K562 (cell line): Measurements from ENCODE around the gene CPT1B. TPM values are rescaled to one million over a fixed set of nuclear protein-coding genes. Genes with fewer than 3 reads are reported as not detected.

Experiments used
- ATAC-seq: fragments of 200-7000 bp; cut with Tn5 transposase; 3 replicates; pipeline ENCODE4 v1.9.1; 2020; ENCODE audit warnings: moderate library complexity
- BruUV-seq: library from RNA; stranded (reverse); fragments of 400-500 nt; replicated peaks from 2 replicates; lab custom pipeline; 2021; lab: Mats Ljungman, UMichigan
- CTCF ChIA-PET: fragments of 300-600 bp; formaldehyde crosslinking; extraction: SDS; loops from one replicate; lab custom pipeline; 2021; ENCODE audit warnings: low intra/inter-chr PET ratio; lab: Yijun Ruan, JAX
- POLR2A ChIA-PET: fragments of 300-600, 350-650 bp; sonication (Branson Sonifier 250); formaldehyde crosslinking; extraction: SDS; loops from one replicate; lab custom pipeline; 2021; ENCODE audit warnings: antibody characterized with exemption, inconsistent platforms; lab: Yijun Ruan, JAX
- DNase-seq, 4 experiments: peaks; one replicate each; pipeline versions ENCODE4 v3.0.0 to v3.0.0-alpha.2; 2011 to 2018; ENCODE audit warnings: low spot score in 3 of 4, mixed read lengths in 3 of 4; ENCODE audit errors: extremely low read depth in 1 of 4
- FAIRE-seq: peaks from 2 replicates; lab custom pipeline; 2011; peaks lifted over from hg19 to GRCh38; lab: Jason Lieb, UNC
- H2AFZ ChIP-seq: 2 replicates; pipeline ENCODE4 v1.6.0; 2011; ENCODE audit warnings: low read depth, low read length, control low read depth, inconsistent platforms
- H3K27ac ChIP-seq: fragments of 200-600 bp; 3 replicates; pipeline ENCODE4 v1.8.0; 2011; ENCODE audit warnings: low read depth, mild to moderate bottlenecking, control low read depth, inconsistent platforms, low read length, moderate library complexity, mixed read lengths; ENCODE audit errors: extremely low read depth
- H3K27me3 ChIP-seq, 2 experiments: fragments of 300-600 bp in 1 of 2; 2 replicates in 1 of 2; 3 replicates in 1 of 2; pipeline versions ENCODE4 v1.6.0 to v1.8.0; 2011; ENCODE audit warnings: inconsistent platforms in 2 of 2, low read length in 2 of 2, mild to moderate bottlenecking in 1 of 2, mixed read lengths in 1 of 2, moderate library complexity in 1 of 2; ENCODE audit not compliant: control insufficient read depth in 2 of 2, insufficient read depth in 2 of 2
- H3K36me3 ChIP-seq: fragments of 300-600 bp; 3 replicates; pipeline ENCODE4 v1.8.0; 2011; ENCODE audit warnings: mild to moderate bottlenecking, low read length, inconsistent platforms; ENCODE audit not compliant: control insufficient read depth, insufficient read depth
- H3K4me1 ChIP-seq, 2 experiments: fragments of 200-600 bp in 1 of 2; replicated peaks in 1 of 2; 2 replicates in 1 of 2; 3 replicates in 1 of 2; pipeline versions ENCODE4 v1.5.1 to v1.8.0; 2011; ENCODE audit warnings: inconsistent platforms in 2 of 2, low read length in 2 of 2, mild to moderate bottlenecking in 1 of 2, mixed read lengths in 1 of 2, moderate library complexity in 1 of 2; ENCODE audit not compliant: control insufficient read depth in 2 of 2, insufficient read depth in 2 of 2
- H3K4me2 ChIP-seq: 2 replicates; pipeline ENCODE4 v1.6.1; 2011; ENCODE audit warnings: low read length, control low read depth, inconsistent platforms, mixed read lengths; ENCODE audit not compliant: insufficient read depth
- H3K4me3 ChIP-seq: fragments of 200-600 bp; sonication (generic), shearing (Covaris generic); 2 replicates; pipeline ENCODE4 v1.5.1; 2016; ENCODE audit warnings: control low read depth, inconsistent platforms
- H3K79me2 ChIP-seq: fragments of 200-600 bp; 3 replicates; pipeline ENCODE4 v1.8.0; 2011; ENCODE audit warnings: low read length, inconsistent platforms; ENCODE audit not compliant: control insufficient read depth, insufficient read depth
- H3K9ac ChIP-seq, 2 experiments: 2 replicates each; pipeline versions ENCODE4 v1.6.0 to v1.6.1; 2011; ENCODE audit warnings: low read depth in 2 of 2, low read length in 2 of 2, control low read depth in 1 of 2, inconsistent platforms in 1 of 2, mild to moderate bottlenecking in 1 of 2, mixed read lengths in 1 of 2; ENCODE audit not compliant: insufficient read depth in 1 of 2
- H3K9me1 ChIP-seq: one replicate; pipeline ENCODE4 v1.6.0; 2011; ENCODE audit warnings: inconsistent platforms, mild to moderate bottlenecking, low read length, moderate library complexity; ENCODE audit not compliant: control insufficient read depth, insufficient read depth
- H3K9me3 ChIP-seq: replicated peaks from 2 replicates; pipeline ENCODE4 v1.5.1; 2011; ENCODE audit warnings: low read depth, low read length, inconsistent platforms; ENCODE audit not compliant: control insufficient read depth, insufficient read depth
- H4K20me1 ChIP-seq: replicated peaks from 2 replicates; pipeline ENCODE4 v1.6.1; 2011; ENCODE audit warnings: low read length, inconsistent platforms, mixed read lengths; ENCODE audit not compliant: control insufficient read depth, insufficient read depth
- CEBPG ChIP-seq, 3 experiments: fragments of 200-800 bp in 1 of 3; sonication (Bioruptor generic) in 1 of 3; sonication (generic) in 1 of 3; formaldehyde crosslinking in 1 of 3; IDR thresholded peaks in 2 of 3; conservative IDR thresholded peaks in 1 of 3; 2 replicates each; pipeline versions ENCODE4 v1.6.1 to v1.8.0; 2016 to 2022; ENCODE audit warnings: missing compliant biosample characterization in 2 of 3, missing genetic modification characterization in 2 of 3, mild to moderate bottlenecking in 1 of 3, missing genetic modification reagents in 1 of 3
- CSDE1 ChIP-seq, 2 experiments: fragments of 450-650 bp; IDR thresholded peaks; 2 replicates each; pipeline ENCODE4 v1.6.1; 2016; ENCODE audit warnings: mild to moderate bottlenecking in 1 of 2
- MBD2 ChIP-seq: sonication (generic); IDR thresholded peaks from 2 replicates; pipeline ENCODE4 v1.6.1; 2016; ENCODE audit warnings: low read depth, borderline replicate concordance
- MCM2 ChIP-seq: fragments of 450-650 bp; IDR thresholded peaks from 2 replicates; pipeline ENCODE4 v1.6.1; 2017; ENCODE audit warnings: low read depth, mild to moderate bottlenecking
- NCOA4 ChIP-seq: fragments of 450-650 bp; IDR thresholded peaks from 2 replicates; pipeline ENCODE4 v1.6.1; 2018; ENCODE audit warnings: mild to moderate bottlenecking; ENCODE audit not compliant: partially characterized antibody
- PCBP2 ChIP-seq: fragments of 200-400 bp; formaldehyde crosslinking; IDR thresholded peaks from 2 replicates; pipeline ENCODE4 v1.6.1; 2018; ENCODE audit warnings: low read length, low read depth, mild to moderate bottlenecking, moderate library complexity; ENCODE audit not compliant: poor library complexity, severe bottlenecking
- PHB ChIP-seq: fragments of 250-450 bp; sonication (Bioruptor Pico); IDR thresholded peaks from 2 replicates; pipeline ENCODE4 v1.5.0; 2021
- SFPQ ChIP-seq: fragments of 200-400 bp; formaldehyde crosslinking; IDR thresholded peaks from 2 replicates; pipeline ENCODE4 v1.6.1; 2017; ENCODE audit warnings: mild to moderate bottlenecking, low read depth, low read length, moderate library complexity
- ZFPM2 ChIP-seq: fragments of 250-450 bp; sonication (Bioruptor Pico); IDR thresholded peaks from 2 replicates; pipeline ENCODE4 v1.5.1; 2022; ENCODE audit warnings: mild to moderate bottlenecking
- ZNF76 ChIP-seq: fragments of 250-450 bp; sonication (Bioruptor Pico); IDR thresholded peaks from 2 replicates; pipeline ENCODE4 v1.4.0; 2020; ENCODE audit warnings: mild to moderate bottlenecking, moderate library complexity, borderline replicate concordance
- WGBS: fragments of 100-300 bp; shearing (Covaris generic); methylation state at CpG from one replicate; pipeline ENCODE4 v1.1.6; 2016; ENCODE audit warnings: low coverage, mixed read lengths; ENCODE audit not compliant: insufficient coverage; ENCODE audit errors: missing lambda C conversion rate; 5-methylcytosine and 5-hydroxymethylcytosine counted together
- in situ Hi-C: fragments of 300-500 bp; cut with MboI; formaldehyde crosslinking; loops from 4 replicates; pipeline ENCODE4 v1.15.0; 2018; ENCODE audit warnings: inconsistent platforms, mixed read lengths
- intact Hi-C: fragments of 100-400 bp; cut with micrococcal nuclease; formaldehyde crosslinking; loops from 2 replicates; pipeline ENCODE4 v1.14.2; 2022
- polyA plus RNA-seq, 8 experiments: library from polyadenylated mRNA; depleted of rRNA in 4 of 8; stranded (reverse) in 5 of 8; unstranded in 3 of 8; fragments of >200 nt; fragmentation: Nextera tagmentation in 2 of 8; fragmentation: Illumina TruSeq in 1 of 8; extraction: Ambion mirVana in 2 of 8; extraction: Trizol in 1 of 8; gene quantifications; 2 replicates each; pipeline versions ENCODE4 v1.2.1 to v1.2.3, GENCODE V29; 2011 to 2014; ENCODE audit warnings: inconsistent platforms in 1 of 8, missing spikeins in 1 of 8
- total RNA-seq, 7 experiments: library from RNA; depleted of rRNA in 6 of 7; stranded (reverse); fragments of >200 nt in 6 of 7; fragmentation: Illumina TruSeq in 2 of 7; extraction: Trizol in 2 of 7; gene quantifications; 2 replicates each; pipeline versions ENCODE4 v1.2.1 to v1.2.3, GENCODE V29; 2011 to 2021; ENCODE audit warnings: low replicate concordance in 1 of 7

The CPT1B gene
- total and polyA plus RNA-seq, 9 of the 15 experiments (the other 6 are each of a cell fraction or from before 2014, with no cell fraction given) = 0.35 to 6.1 (median 2.6) TPM

GRCh38 chr22:50560034-50560433 lies 18.2 kb downstream of the CPT1B start:
- Histone ChIP-seq H3K4me3 (no peak overlapping the region), H3K4me2 (no peak overlapping the region), H4K20me1 (no peaks in the 10 kb centered on the region), H3K4me1 (peaks cover 0 to 13% of the 10 kb centered on the region in 2 experiments; a peak in 2 of 5 replicates), H3K36me3 (no peaks in the 10 kb centered on the region), H3K9ac (no peak overlapping the region), H3K27me3 (no peaks in the 10 kb centered on the region), H2AFZ (no peak overlapping the region), H3K9me3 (no peaks in the 10 kb centered on the region), H3K79me2 (no peaks in the 10 kb centered on the region), H3K27ac (no peak overlapping the region), H3K9me1 (no peaks in the 10 kb centered on the region)
- ChIA-PET POLR2A (interaction anchor here (0.6 to 1.1 kb wide), 2 partner anchors 19 to 45 kb away, joined by 3 read pairs; no protein-coding TSS in a partner anchor), CTCF (no interaction called here)
- intact Hi-C loops (loop anchor here (5.0 kb wide), 1 partner anchor 33 kb away; the partner anchor contains the start of gene SCO2), in situ Hi-C loops (no loop called here)
- ATAC-seq (no peak), DNase-seq (no peak), FAIRE-seq (no peak)
- no TSS peak for BruUV-seq
- 45% methylated on average over 3 of the region's 3 CpGs for WGBS
- TF ChIP-seq NCOA4 = no peak
- no peak for TF ChIP-seq MBD2
- TF ChIP-seq CSDE1 (IDR thresholded peaks at IDR 0.05) = no peak
- no peak for TF ChIP-seq SFPQ
- TF ChIP-seq PCBP2 = no peak
- TF ChIP-seq ZFPM2 = no peak
- TF ChIP-seq MCM2 = no peak
- TF ChIP-seq CEBPG (CRISPR knock-in tag; IDR thresholded peaks at IDR 0.05) = no peak
- no peak for TF ChIP-seq CEBPG (tag; conservative IDR thresholded peaks at IDR 0.05 in 1 of 2, IDR thresholded peaks at IDR 0.05 in 1 of 2)
- no peak for TF ChIP-seq PHB (CRISPR knock-in tag)
- TF ChIP-seq ZNF76 (CRISPR knock-in tag) = no peak
